K562 (cell line): ENCODE results near the gene CHST14. TPM values are rescaled to one million over a fixed set of nuclear protein-coding genes. Genes with fewer than 3 reads are reported as not detected.

ENCODE experiments used
- BRF2 ChIP-seq: IDR thresholded peaks from 3 replicates; pipeline ENCODE4 v1.6.1; 2011; ENCODE audit warnings: borderline replicate concordance, mild to moderate bottlenecking; ENCODE audit not compliant: insufficient read length, insufficient read depth
- CEBPG ChIP-seq, 3 experiments: fragments of 200-800 bp in 1 of 3; sonication (Bioruptor generic) in 1 of 3; sonication (generic) in 1 of 3; formaldehyde crosslinking in 1 of 3; IDR thresholded peaks in 2 of 3; conservative IDR thresholded peaks in 1 of 3; 2 replicates each; pipeline versions ENCODE4 v1.6.1 to v1.8.0; 2016 to 2022; ENCODE audit warnings: missing compliant biosample characterization in 2 of 3, missing genetic modification characterization in 2 of 3, mild to moderate bottlenecking in 1 of 3, missing genetic modification reagents in 1 of 3
- HIVEP1 ChIP-seq: fragments of 250-450 bp; sonication (Bioruptor Pico); IDR thresholded peaks from 2 replicates; pipeline ENCODE4 v1.4.0; 2020; ENCODE audit warnings: mild to moderate bottlenecking
- HMG20A ChIP-seq: fragments of 450-650 bp; formaldehyde crosslinking; conservative IDR thresholded peaks from 2 replicates; pipeline ENCODE4 v1.4.0; 2020; ENCODE audit warnings: mild to moderate bottlenecking, mixed read lengths
- KLF10 ChIP-seq: fragments of 250-450 bp; sonication (Bioruptor Pico); IDR thresholded peaks from 2 replicates; pipeline ENCODE4 v1.6.1; 2021; ENCODE audit warnings: matching md5 sums
- NR0B1 ChIP-seq: fragments of 450-650 bp; IDR thresholded peaks from one replicate; pipeline ENCODE4 v1.6.1; 2018; ENCODE audit warnings: mild to moderate bottlenecking, moderate library complexity; ENCODE audit not compliant: partially characterized antibody
- REST ChIP-seq, 2 experiments: fragments of 450-650 bp; formaldehyde crosslinking in 1 of 2; IDR thresholded peaks; 2 replicates each; pipeline versions ENCODE4 v1.4.0 to v1.6.1; 2014 to 2020; ENCODE audit warnings: mild to moderate bottlenecking in 2 of 2, borderline replicate concordance in 1 of 2, low read depth in 1 of 2
- SAFB2 ChIP-seq: fragments of 200-400 bp; formaldehyde crosslinking; IDR thresholded peaks from 2 replicates; pipeline ENCODE4 v1.6.1; 2018; ENCODE audit warnings: borderline replicate concordance, low read length, low read depth, moderate library complexity; ENCODE audit not compliant: severe bottlenecking
- ZNF197 ChIP-seq: fragments of 200-800 bp; sonication (Bioruptor generic); IDR thresholded peaks from 2 replicates; pipeline ENCODE4 v1.6.1; 2016; ENCODE audit warnings: low read depth, missing genetic modification characterization, missing compliant biosample characterization
- ZNF507 ChIP-seq: conservative IDR thresholded peaks from 2 replicates; pipeline ENCODE4 v1.6.1; 2017; ENCODE audit warnings: missing genetic modification characterization, missing compliant biosample characterization
- ZNF586 ChIP-seq: fragments of 450-650 bp; formaldehyde crosslinking; conservative IDR thresholded peaks from 2 replicates; pipeline ENCODE4 v1.4.0; 2020; ENCODE audit warnings: mild to moderate bottlenecking, moderate library complexity
- ZNF655 ChIP-seq: fragments of 250-450 bp; sonication (Bioruptor Pico); IDR thresholded peaks from 2 replicates; pipeline ENCODE4 v1.5.0; 2021
- ZNF780A ChIP-seq: fragments of 250-450 bp; sonication (Bioruptor Pico); IDR thresholded peaks from 2 replicates; pipeline ENCODE4 v1.5.0; 2021; ENCODE audit warnings: mild to moderate bottlenecking
- ZSCAN29 ChIP-seq: fragments of 450-650 bp; IDR thresholded peaks from 2 replicates; pipeline ENCODE4 v1.6.1; 2017
- polyA plus RNA-seq, 8 experiments: library from polyadenylated mRNA; depleted of rRNA in 4 of 8; stranded (reverse) in 5 of 8; unstranded in 3 of 8; fragments of >200 nt; fragmentation: Nextera tagmentation in 2 of 8; fragmentation: Illumina TruSeq in 1 of 8; extraction: Ambion mirVana in 2 of 8; extraction: Trizol in 1 of 8; gene quantifications; 2 replicates each; pipeline versions ENCODE4 v1.2.1 to v1.2.3, GENCODE V29; 2011 to 2014; ENCODE audit warnings: inconsistent platforms in 1 of 8, missing spikeins in 1 of 8
- total RNA-seq, 7 experiments: library from RNA; depleted of rRNA in 6 of 7; stranded (reverse); fragments of >200 nt in 6 of 7; fragmentation: Illumina TruSeq in 2 of 7; extraction: Trizol in 2 of 7; gene quantifications; 2 replicates each; pipeline versions ENCODE4 v1.2.1 to v1.2.3, GENCODE V29; 2011 to 2021; ENCODE audit warnings: low replicate concordance in 1 of 7

Gene CHST14
- total and polyA plus RNA-seq, 9 of the 15 experiments (the other 6 are each of a cell fraction or from before 2014, with no cell fraction given), result 1.6 to 12.1 (median 4.5) TPM

GRCh38 chr15:40440743-40441564 is 29.8 kb upstream of the CHST14 start, which contains the start of gene BAHD1 (continued):
- TF ChIP-seq KLF10 (CRISPR knock-in tag) (no peak), REST (IDR thresholded peaks at IDR 0.05; ENCODE audit: borderline replicate concordance) (peak; percentile 60), REST (CRISPR knock-in tag; IDR thresholded peaks at IDR 0.05; ENCODE audit: low read depth) (no peak), HIVEP1 (CRISPR knock-in tag) (no peak), ZNF655 (CRISPR knock-in tag) (no peak), BRF2 (no peak), ZNF197 (CRISPR knock-in tag) (no peak), HMG20A (CRISPR knock-in tag) (no peak), ZNF780A (CRISPR knock-in tag) (no peak), CEBPG (CRISPR knock-in tag; IDR thresholded peaks at IDR 0.05) (no peak), CEBPG (tag; conservative IDR thresholded peaks at IDR 0.05 in 1 of 2, IDR thresholded peaks at IDR 0.05 in 1 of 2) (no peak), NR0B1 (no peak), SAFB2 (no peak), ZNF586 (CRISPR knock-in tag) (no peak), ZSCAN29 (no peak), ZNF507 (tag) (no peak)
